ENCODE measurements around the gene HS3ST1. TPM values are rescaled to one million over a fixed set of nuclear protein-coding genes. Genes with fewer than 3 reads are reported as not detected.

Gene HS3ST1
- total RNA-seq, 1 donor from 2014 or later: 0.27 TPM

DNA sequence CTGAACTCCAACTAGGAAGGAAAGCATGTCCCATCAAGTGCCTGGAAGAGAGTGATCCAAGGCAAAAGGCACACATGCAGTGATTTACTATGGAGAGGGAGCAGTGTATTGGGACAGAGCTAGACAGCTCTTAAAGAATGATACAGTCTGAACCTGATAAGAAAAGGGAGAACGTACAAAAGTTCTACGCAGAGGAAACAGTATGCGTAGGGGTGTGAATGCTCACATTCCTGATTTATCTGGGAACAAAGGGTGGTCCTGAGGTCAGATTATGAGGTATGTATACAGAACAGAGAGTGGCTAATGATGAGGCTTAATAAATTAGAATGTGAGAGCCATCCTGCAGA is 12.0 kb downstream of the HS3ST1 start:
- Mint-ChIP-seq H3K4me1 (ENCODE audit: unreplicated experiment) (no peaks in the 10 kb centered on the region), H3K9me3 (ENCODE audit: unreplicated experiment) (no peaks in the 10 kb centered on the region), H3K27me3 (ENCODE audit: unreplicated experiment) (no peaks in the 10 kb centered on the region), H3K27ac (ENCODE audit: unreplicated experiment) (no peak overlapping the region), H3K4me3 (ENCODE audit: unreplicated experiment) (no peak overlapping the region), H3K36me3 (ENCODE audit: unreplicated experiment) (no peaks in the 10 kb centered on the region)
- DNase-seq (ENCODE audit: extremely low spot score, unreplicated experiment): no peak
- TF ChIP-seq, protein P1, sequence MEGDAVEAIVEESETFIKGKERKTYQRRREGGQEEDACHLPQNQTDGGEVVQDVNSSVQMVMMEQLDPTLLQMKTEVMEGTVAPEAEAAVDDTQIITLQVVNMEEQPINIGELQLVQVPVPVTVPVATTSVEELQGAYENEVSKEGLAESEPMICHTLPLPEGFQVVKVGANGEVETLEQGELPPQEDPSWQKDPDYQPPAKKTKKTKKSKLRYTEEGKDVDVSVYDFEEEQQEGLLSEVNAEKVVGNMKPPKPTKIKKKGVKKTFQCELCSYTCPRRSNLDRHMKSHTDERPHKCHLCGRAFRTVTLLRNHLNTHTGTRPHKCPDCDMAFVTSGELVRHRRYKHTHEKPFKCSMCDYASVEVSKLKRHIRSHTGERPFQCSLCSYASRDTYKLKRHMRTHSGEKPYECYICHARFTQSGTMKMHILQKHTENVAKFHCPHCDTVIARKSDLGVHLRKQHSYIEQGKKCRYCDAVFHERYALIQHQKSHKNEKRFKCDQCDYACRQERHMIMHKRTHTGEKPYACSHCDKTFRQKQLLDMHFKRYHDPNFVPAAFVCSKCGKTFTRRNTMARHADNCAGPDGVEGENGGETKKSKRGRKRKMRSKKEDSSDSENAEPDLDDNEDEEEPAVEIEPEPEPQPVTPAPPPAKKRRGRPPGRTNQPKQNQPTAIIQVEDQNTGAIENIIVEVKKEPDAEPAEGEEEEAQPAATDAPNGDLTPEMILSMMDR (IDR thresholded peaks at IDR 0.05): no peak

DNA sequence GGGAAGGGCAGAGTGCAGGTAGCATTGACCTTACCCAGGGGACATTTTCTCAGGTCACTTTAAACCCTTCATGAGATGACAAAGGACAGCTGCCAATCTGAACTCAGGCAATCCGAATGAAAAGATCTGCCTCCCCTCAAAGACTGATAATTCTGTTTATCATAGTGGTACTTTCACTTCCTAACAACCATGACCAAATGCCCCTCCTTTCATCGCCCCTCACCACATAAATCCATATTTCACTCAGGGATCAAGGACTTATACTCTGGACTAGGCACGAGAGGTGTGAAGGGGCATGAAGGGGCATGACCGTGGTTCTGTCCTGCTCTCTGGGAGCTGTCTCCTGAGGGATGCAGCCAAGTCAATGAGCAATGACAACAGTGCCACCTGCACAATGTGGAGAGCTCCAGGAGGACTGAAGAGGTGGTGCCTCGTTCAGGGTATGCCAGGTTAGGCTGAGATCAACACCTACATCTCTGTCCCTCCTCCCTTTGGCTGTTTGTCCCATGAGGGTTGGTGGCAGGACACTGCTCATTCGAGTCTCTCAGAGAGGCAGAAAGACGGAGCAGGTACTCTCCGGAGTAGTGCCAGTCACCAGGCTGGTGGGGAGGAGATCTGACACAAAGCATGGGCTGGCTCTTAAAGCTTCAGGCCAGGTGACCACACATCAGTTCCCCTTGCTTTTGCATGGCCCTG is 12.5 kb downstream of the HS3ST1 start:
- Mint-ChIP-seq H3K4me3 (ENCODE audit: unreplicated experiment) (no peak overlapping the region), H3K36me3 (ENCODE audit: unreplicated experiment) (no peaks in the 10 kb centered on the region), H3K4me1 (ENCODE audit: unreplicated experiment) (no peaks in the 10 kb centered on the region), H3K27me3 (ENCODE audit: unreplicated experiment) (no peaks in the 10 kb centered on the region), H3K27ac (ENCODE audit: unreplicated experiment) (no peak overlapping the region), H3K9me3 (ENCODE audit: unreplicated experiment) (no peaks in the 10 kb centered on the region)
- TF ChIP-seq, protein P1 (IDR thresholded peaks at IDR 0.05): no peak
- no peak for DNase-seq (ENCODE audit: extremely low spot score, unreplicated experiment)

GRCh38 chr4:11415409-11416070 is 13.2 kb downstream of the HS3ST1 start:
- H3K27ac Mint-ChIP-seq (ENCODE audit: unreplicated experiment): no peak overlapping the region
- no peaks in the 10 kb centered on the region for H3K27me3 Mint-ChIP-seq (ENCODE audit: unreplicated experiment)
- H3K36me3 Mint-ChIP-seq (ENCODE audit: unreplicated experiment): no peaks in the 10 kb centered on the region
- no peaks in the 10 kb centered on the region for H3K4me1 Mint-ChIP-seq (ENCODE audit: unreplicated experiment)
- H3K4me3 Mint-ChIP-seq (ENCODE audit: unreplicated experiment): no peak overlapping the region
- DNase-seq (ENCODE audit: extremely low spot score, unreplicated experiment): no peak
- TF ChIP-seq, protein P1 (IDR thresholded peaks at IDR 0.05): no peak
- H3K9me3 Mint-ChIP-seq (ENCODE audit: unreplicated experiment): no peaks in the 10 kb centered on the region

DNA sequence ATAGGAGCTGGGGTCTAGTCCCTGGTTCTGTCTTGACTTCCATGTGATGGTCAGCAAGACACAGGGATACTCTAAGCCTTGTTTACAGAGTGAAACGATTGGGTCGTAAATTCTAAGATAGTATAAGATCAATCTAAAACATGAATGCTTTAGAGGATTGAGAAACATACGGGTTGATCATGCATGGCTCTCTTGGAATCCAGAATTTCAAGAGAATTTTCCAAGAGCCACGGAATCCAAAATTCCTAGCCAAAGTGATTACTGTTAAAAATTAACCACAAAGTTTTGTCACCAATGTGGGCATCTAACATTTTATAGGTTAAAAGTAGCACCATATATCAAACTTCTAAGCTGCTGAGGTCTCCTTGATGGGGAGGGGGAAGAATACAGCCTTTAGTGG is 16.5 kb downstream of the HS3ST1 start:
- TF ChIP-seq, protein P1 (IDR thresholded peaks at IDR 0.05): no peak
- DNase-seq (ENCODE audit: extremely low spot score, unreplicated experiment): no peak
- Mint-ChIP-seq H3K4me3 (ENCODE audit: unreplicated experiment) (no peak overlapping the region), H3K9me3 (ENCODE audit: unreplicated experiment) (no peaks in the 10 kb centered on the region), H3K4me1 (ENCODE audit: unreplicated experiment) (no peaks in the 10 kb centered on the region), H3K27me3 (ENCODE audit: unreplicated experiment) (no peaks in the 10 kb centered on the region), H3K36me3 (ENCODE audit: unreplicated experiment) (no peaks in the 10 kb centered on the region), H3K27ac (ENCODE audit: unreplicated experiment) (no peak overlapping the region)

- TF ChIP-seq, protein P1 (IDR thresholded peaks at IDR 0.05): no peak
- H3K27me3 Mint-ChIP-seq (ENCODE audit: unreplicated experiment): no peaks in the 10 kb centered on the region
Observed at GRCh38 chr4:11409632-11410031, 19.1 kb downstream of the HS3ST1 start.

More at GRCh38 chr4:11409632-11410031, 19.1 kb downstream of the HS3ST1 start:
- DNase-seq (ENCODE audit: extremely low spot score, unreplicated experiment): no peak
- Mint-ChIP-seq H3K27ac (ENCODE audit: unreplicated experiment) (no peak overlapping the region), H3K9me3 (ENCODE audit: unreplicated experiment) (no peaks in the 10 kb centered on the region), H3K4me1 (ENCODE audit: unreplicated experiment) (no peaks in the 10 kb centered on the region), H3K4me3 (ENCODE audit: unreplicated experiment) (no peak overlapping the region), H3K36me3 (ENCODE audit: unreplicated experiment) (no peaks in the 10 kb centered on the region)
